Measurements from ENCODE around the gene ABCG8. TPM values are rescaled to one million over a fixed set of nuclear protein-coding genes. Genes with fewer than 3 reads are reported as not detected.
A peak's percentile ranks its signal among the peaks of the same experiment; 100 is the strongest.

The ABCG8 gene
- total and polyA plus RNA-seq, 9 of the 15 experiments (the other 6 are each of a cell fraction or from before 2014, with no cell fraction given): not detected

DNA sequence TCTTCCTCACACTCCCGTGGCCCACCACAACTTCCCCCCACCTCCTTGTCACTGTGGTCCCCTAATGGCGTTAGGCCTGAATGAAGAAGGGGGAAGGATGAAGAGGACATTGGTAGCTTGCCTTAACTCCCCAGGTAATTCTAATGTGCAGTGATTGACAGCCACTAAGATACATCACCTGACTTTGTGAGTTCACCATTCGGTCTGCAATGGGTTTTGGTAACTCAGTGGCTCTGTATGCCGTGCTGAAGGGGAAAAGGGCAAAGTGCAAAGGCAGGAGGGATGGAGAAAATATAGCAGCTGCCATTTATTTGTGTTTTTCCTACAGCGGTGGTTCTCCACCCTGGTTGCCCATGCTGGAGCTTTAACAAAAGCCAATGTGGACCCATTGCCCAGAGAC, 42.2 kb downstream of the ABCG8 start:
- Histone ChIP-seq H3K9me3 (replicated peaks; ENCODE audit: control insufficient read depth, insufficient read depth, low read depth, low read length) (no peaks in the 10 kb centered on the region), H3K9ac (ENCODE audit: insufficient read depth in 1 of 2, low read depth in 2 of 2, low read length in 2 of 2) (no peak overlapping the region), H3K79me2 (ENCODE audit: control insufficient read depth, insufficient read depth, low read length) (no peaks in the 10 kb centered on the region), H3K4me3 (no peak overlapping the region), H3K4me1 (replicated peaks in 1 of 2; ENCODE audit: control insufficient read depth in 2 of 2, insufficient read depth in 2 of 2, low read length in 2 of 2) (no peaks in the 10 kb centered on the region), H2AFZ (ENCODE audit: low read depth, low read length) (no peak overlapping the region), H4K20me1 (replicated peaks; ENCODE audit: control insufficient read depth, insufficient read depth, low read length) (peaks cover 4% of the 10 kb centered on the region; the same call in 1 of the 2 replicates), H3K36me3 (ENCODE audit: control insufficient read depth, insufficient read depth, low read length) (no peaks in the 10 kb centered on the region), H3K9me1 (ENCODE audit: control insufficient read depth, insufficient read depth, low read length) (no peaks in the 10 kb centered on the region), H3K27ac (ENCODE audit: extremely low read depth, low read depth, low read length) (no peak overlapping the region), H3K4me2 (ENCODE audit: insufficient read depth, low read length) (no peak overlapping the region), H3K27me3 (ENCODE audit: control insufficient read depth in 2 of 2, insufficient read depth in 2 of 2, low read length in 2 of 2) (peaks cover 2 to 17% of the 10 kb centered on the region in 2 experiments; a peak in 3 of 5 replicates)
- TF ChIP-seq, protein P1, sequence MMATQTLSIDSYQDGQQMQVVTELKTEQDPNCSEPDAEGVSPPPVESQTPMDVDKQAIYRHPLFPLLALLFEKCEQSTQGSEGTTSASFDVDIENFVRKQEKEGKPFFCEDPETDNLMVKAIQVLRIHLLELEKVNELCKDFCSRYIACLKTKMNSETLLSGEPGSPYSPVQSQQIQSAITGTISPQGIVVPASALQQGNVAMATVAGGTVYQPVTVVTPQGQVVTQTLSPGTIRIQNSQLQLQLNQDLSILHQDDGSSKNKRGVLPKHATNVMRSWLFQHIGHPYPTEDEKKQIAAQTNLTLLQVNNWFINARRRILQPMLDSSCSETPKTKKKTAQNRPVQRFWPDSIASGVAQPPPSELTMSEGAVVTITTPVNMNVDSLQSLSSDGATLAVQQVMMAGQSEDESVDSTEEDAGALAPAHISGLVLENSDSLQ (IDR thresholded peaks at IDR 0.05): peak; percentile 61
- TF ChIP-seq, protein P2, sequence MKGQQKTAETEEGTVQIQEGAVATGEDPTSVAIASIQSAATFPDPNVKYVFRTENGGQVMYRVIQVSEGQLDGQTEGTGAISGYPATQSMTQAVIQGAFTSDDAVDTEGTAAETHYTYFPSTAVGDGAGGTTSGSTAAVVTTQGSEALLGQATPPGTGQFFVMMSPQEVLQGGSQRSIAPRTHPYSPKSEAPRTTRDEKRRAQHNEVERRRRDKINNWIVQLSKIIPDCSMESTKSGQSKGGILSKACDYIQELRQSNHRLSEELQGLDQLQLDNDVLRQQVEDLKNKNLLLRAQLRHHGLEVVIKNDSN (CRISPR knock-in tag; IDR thresholded peaks at IDR 0.05): no peak
- FAIRE-seq: no peak
- intact Hi-C loops (cut with micrococcal nuclease): no loop called here
- no peak for ATAC-seq
- 15% methylated on average over 5 of the region's 5 CpGs for WGBS (ENCODE audit: insufficient coverage, low coverage, missing lambda C conversion rate)
- ChIA-PET CTCF (ENCODE audit: low intra/inter-chr PET ratio) (no interaction called here), POLR2A (interaction anchor here (0.7 kb wide), 1 partner anchor 26 kb away, joined by 3 read pairs; no protein-coding TSS in a partner anchor)
- in situ Hi-C loops (cut with MboI): no loop called here
- DNase-seq (ENCODE audit: extremely low read depth in 1 of 4, low spot score in 3 of 4): peak in 2 of 4 experiments; percentile 0 to 2
- BruUV-seq (replicated peaks): no TSS peak

DNA sequence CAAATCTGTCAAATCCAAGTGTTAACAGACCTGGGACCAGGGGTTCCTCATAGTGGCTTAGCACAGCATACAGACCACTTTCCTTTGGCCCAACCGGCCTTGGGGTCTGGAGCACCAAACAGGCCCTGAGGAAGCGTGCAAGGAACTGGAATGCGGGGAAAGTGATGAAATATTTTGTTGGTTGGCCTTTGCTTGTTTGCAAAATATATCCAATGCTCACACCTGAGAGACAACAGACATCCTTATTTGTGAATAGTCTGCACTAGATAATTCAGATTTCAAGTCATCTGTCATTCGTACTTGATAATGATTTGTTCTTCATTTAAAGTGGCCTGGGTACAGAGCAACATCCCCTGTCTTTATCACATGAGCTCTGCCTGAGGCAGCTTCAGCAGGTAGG, 43.5 kb downstream of the ABCG8 start:
- 55% methylated on average over 4 of the region's 4 CpGs for WGBS (ENCODE audit: insufficient coverage, low coverage, missing lambda C conversion rate)
- peaks cover 9% of the 10 kb centered on the region; the same call in 2 of the 3 replicates for H3K36me3 ChIP-seq (ENCODE audit: control insufficient read depth, insufficient read depth, low read length)
- no peak overlapping the region for H2AFZ ChIP-seq (ENCODE audit: low read depth, low read length)
- peaks cover 4% of the 10 kb centered on the region; the same call in 1 of the 2 replicates for H4K20me1 ChIP-seq (replicated peaks; ENCODE audit: control insufficient read depth, insufficient read depth, low read length)
- no peak overlapping the region for H3K4me3 ChIP-seq
- H3K9me1 ChIP-seq (ENCODE audit: control insufficient read depth, insufficient read depth, low read length): no peaks in the 10 kb centered on the region
- H3K27ac ChIP-seq (ENCODE audit: extremely low read depth, low read depth, low read length): no peak overlapping the region
- BruUV-seq (replicated peaks): no TSS peak
- intact Hi-C loops (cut with micrococcal nuclease): no loop called here
- no peak overlapping the region for H3K4me2 ChIP-seq (ENCODE audit: insufficient read depth, low read length)
- FAIRE-seq (no peak), DNase-seq (ENCODE audit: extremely low read depth in 1 of 4, low spot score in 3 of 4) (peak in 2 of 4 experiments; percentile 1 to 2), ATAC-seq (no peak)
- in situ Hi-C loops (cut with MboI): no loop called here
- no peaks in the 10 kb centered on the region for H3K9me3 ChIP-seq (replicated peaks; ENCODE audit: control insufficient read depth, insufficient read depth, low read depth, low read length)
- no peaks in the 10 kb centered on the region for H3K79me2 ChIP-seq (ENCODE audit: control insufficient read depth, insufficient read depth, low read length)
- H3K27me3 ChIP-seq (ENCODE audit: control insufficient read depth in 2 of 2, insufficient read depth in 2 of 2, low read length in 2 of 2): peaks cover 0 to 10% of the 10 kb centered on the region in 2 experiments; a peak in 2 of 5 replicates
- no peak overlapping the region for H3K9ac ChIP-seq (ENCODE audit: insufficient read depth in 1 of 2, low read depth in 2 of 2, low read length in 2 of 2)
- POLR2A ChIA-PET: no interaction called here
- CTCF ChIA-PET (ENCODE audit: low intra/inter-chr PET ratio): no interaction called here
- no peaks in the 10 kb centered on the region for H3K4me1 ChIP-seq (replicated peaks in 1 of 2; ENCODE audit: control insufficient read depth in 2 of 2, insufficient read depth in 2 of 2, low read length in 2 of 2)
- TF ChIP-seq, protein P3, sequence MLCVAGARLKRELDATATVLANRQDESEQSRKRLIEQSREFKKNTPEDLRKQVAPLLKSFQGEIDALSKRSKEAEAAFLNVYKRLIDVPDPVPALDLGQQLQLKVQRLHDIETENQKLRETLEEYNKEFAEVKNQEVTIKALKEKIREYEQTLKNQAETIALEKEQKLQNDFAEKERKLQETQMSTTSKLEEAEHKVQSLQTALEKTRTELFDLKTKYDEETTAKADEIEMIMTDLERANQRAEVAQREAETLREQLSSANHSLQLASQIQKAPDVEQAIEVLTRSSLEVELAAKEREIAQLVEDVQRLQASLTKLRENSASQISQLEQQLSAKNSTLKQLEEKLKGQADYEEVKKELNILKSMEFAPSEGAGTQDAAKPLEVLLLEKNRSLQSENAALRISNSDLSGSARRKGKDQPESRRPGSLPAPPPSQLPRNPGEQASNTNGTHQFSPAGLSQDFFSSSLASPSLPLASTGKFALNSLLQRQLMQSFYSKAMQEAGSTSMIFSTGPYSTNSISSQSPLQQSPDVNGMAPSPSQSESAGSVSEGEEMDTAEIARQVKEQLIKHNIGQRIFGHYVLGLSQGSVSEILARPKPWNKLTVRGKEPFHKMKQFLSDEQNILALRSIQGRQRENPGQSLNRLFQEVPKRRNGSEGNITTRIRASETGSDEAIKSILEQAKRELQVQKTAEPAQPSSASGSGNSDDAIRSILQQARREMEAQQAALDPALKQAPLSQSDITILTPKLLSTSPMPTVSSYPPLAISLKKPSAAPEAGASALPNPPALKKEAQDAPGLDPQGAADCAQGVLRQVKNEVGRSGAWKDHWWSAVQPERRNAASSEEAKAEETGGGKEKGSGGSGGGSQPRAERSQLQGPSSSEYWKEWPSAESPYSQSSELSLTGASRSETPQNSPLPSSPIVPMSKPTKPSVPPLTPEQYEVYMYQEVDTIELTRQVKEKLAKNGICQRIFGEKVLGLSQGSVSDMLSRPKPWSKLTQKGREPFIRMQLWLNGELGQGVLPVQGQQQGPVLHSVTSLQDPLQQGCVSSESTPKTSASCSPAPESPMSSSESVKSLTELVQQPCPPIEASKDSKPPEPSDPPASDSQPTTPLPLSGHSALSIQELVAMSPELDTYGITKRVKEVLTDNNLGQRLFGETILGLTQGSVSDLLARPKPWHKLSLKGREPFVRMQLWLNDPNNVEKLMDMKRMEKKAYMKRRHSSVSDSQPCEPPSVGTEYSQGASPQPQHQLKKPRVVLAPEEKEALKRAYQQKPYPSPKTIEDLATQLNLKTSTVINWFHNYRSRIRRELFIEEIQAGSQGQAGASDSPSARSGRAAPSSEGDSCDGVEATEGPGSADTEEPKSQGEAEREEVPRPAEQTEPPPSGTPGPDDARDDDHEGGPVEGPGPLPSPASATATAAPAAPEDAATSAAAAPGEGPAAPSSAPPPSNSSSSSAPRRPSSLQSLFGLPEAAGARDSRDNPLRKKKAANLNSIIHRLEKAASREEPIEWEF (CRISPR knock-in tag; IDR thresholded peaks at IDR 0.05): no peak
- TF ChIP-seq PML (IDR thresholded peaks at IDR 0.05; ENCODE audit: low read length): no peak
- TF ChIP-seq, protein P4, sequence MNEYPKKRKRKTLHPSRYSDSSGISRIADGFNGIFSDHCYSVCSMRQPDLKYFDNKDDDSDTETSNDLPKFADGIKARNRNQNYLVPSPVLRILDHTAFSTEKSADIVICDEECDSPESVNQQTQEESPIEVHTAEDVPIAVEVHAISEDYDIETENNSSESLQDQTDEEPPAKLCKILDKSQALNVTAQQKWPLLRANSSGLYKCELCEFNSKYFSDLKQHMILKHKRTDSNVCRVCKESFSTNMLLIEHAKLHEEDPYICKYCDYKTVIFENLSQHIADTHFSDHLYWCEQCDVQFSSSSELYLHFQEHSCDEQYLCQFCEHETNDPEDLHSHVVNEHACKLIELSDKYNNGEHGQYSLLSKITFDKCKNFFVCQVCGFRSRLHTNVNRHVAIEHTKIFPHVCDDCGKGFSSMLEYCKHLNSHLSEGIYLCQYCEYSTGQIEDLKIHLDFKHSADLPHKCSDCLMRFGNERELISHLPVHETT (CRISPR knock-in tag; conservative IDR thresholded peaks at IDR 0.05 in 1 of 2, IDR thresholded peaks at IDR 0.05 in 1 of 2): no peak
- TF ChIP-seq ZNF445 (CRISPR knock-in tag; IDR thresholded peaks at IDR 0.05; ENCODE audit: low read depth): no peak

Measured in K562 (cell line).